HG03108 (cell line): ENCODE data around the gene TENT5C.

Experiments used
- ATAC-seq: cut with Tn5 transposase; IDR thresholded peaks from one replicate; pipeline ENCODE4 v1.9.1; 2021; ENCODE audit warnings: moderate library complexity; ENCODE audit not compliant: unreplicated experiment

Gene TENT5C

DNA sequence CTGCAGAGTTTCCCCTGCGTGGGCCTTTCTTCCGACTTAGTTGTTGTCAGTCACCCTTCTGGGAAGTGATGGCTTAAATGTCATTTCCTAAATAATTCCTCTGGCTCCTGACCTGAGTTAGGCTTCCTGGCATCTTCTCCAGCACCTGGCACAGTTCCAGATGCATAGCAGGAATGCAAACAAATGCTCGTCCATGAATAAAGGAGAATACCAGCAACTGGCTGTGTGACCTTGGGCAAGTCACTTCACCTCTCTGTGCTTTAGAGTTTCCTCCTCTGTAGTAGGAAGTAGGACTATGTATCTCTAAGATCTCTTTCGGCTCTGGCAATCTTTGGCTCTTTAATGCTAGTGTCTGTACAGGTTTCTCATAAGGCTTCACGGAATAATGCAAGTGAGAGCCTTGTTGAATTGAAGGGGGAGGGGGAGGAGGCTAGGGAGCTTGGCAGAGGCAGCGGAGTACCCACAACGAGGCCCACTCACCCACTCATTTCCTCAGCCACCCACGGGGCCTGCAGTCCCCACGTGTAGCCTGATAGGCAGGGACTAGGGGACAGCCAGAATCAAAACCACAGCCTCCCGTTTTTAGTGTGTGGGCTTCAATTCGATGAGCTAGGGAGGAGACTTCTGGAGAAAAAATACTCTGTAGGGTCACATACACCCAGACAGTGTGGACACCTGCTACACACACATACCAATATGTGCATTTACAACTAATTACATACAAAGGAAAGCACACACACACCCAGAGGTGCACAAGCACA lies 48.1 kb downstream of the TENT5C start:
- no peak for ATAC-seq

DNA sequence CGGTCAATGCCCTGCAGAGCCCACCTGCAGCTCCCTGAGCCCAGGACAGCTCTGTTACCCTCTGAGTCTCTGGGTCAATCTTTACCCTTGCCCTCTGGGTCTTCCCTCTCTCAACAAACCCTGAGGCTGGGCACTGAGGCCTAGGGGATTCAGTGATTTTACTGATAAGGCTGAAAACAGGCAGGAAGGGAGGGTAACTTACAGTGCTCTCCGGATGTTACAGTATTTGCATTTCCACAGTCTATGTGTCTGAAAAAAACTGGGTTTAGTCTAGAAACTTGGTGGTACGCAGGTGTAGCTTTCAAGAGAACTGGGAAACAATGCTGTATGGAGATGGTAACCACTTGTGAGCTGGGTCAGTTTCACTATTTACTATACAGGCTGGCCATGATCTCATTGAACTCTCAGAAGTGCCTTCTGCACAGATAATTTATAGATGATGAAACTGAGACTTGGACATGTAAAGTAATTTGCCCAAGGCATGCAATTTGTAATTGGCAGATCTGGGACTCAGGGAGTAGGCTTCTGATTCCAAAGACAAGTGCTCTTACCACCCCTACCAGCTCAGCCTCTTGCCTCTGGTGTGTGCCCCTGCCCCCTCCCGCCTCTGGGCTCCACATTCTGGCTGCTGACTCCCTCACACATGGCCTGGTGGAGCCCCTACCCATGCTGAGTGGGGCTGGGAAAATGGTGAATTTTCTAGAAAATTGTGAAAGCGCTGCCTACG lies 48.8 kb downstream of the TENT5C start:
- ATAC-seq: peak; percentile 73

DNA sequence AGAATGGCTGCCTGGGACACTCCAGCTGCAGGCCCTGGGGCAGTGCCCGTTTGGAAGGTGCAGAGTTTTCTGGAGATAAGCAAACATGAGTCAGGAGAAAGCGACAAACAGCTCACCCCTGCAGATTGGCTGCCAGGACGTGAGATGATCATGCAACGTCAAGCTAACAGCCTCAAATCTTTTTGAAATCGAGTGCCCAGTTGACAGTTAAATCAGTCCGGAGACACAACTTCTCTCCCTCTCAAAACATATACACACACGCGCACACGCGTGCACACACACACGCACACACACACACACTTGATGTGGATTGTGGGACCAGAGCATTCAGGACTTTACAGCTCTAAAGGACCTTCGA lies 49.4 kb downstream of the TENT5C start:
- no peak for ATAC-seq

DNA sequence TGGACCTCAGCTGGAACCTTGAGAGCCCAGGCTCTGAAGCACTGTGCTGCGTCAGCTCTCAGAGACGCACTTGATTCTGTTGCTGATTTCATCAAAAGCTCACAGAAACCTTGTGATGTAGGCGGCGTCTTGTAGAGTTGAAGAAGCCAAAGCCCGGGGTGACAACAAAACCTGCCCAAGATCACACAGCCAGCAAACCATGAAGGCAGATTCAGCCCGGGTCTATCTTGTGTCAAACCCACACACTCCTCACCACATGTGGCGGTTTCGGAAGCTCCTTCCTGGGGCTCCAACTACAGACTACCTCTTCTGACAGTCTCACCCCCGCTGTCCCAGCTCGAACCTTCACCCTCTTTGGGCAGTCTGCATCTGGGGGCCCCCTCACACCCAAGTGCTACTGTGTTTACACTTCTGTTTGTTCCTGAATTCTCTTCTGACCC lies 50.4 kb downstream of the TENT5C start:
- ATAC-seq: peak; percentile 34

DNA sequence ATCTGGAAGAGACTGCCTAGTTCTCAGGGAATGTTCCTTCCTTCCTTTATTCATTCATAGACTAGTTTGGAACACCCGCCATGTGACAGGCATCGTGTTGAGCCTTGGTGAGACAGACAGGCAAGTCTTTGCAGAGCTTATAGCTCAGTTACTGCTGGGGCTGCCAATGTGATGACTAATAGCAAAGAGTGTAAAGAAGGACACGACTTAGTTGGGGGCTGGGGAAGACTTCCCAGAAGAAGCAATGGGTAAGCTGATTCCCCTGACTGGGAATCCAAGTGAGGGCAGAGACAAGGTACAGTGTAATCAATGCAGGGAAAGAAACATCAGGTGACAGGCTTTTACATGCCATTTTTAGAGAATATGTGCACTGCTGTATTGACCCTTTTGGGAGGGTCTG lies 51.2 kb downstream of the TENT5C start:
- no peak for ATAC-seq

DNA sequence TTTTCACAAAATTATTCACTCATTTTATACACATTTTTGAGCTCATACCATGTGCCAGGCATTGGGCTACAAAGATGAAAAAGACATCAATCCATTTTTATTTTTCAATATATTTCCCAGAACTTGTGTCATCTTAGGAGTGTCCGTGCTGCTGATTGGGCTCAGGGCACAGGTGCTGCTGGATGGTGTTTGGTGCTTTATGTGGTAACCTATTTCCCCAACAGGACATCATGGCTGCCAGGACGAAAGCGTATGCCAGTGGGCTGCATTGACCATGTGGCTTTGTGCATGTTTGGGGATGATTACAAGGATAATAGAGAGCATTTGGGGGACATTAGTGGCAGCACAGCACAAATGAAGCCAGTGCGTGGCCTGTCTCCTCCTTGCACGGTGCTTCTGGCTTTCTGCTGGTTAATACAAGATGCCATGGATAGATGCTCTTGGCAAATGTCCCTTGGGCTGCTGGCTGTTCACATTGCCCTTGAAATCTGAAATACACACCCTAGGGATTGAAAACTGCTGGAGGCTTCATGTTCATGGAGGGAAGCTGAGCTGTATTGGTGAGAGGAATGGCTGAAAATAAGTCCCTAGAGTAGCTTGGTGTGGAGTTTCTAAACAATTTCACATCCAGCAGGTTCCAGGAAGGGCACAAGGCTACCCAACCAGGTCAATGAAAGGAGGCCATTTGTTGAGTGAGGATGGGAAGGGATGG lies 52.3 kb downstream of the TENT5C start:
- no peak for ATAC-seq

DNA sequence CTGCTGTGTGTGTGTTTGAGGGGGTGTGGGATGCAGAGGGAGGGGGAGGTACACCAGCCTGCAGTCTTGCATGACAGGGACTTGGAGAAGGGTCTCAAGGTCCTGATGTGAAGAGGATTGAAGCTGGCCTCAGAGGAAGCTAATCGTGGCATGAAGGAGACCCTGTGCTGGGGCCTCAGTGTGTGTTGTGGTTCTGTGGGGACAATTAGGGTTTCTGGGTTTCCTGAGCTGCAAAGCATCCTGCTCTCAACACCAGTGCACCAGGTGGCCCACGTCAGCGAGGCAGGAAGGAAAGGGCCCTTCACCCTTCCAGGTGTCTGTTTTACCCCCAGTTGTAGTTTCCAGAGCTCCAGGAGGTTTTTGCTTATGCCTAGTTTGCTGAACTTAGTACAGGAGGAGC lies 52.8 kb downstream of the TENT5C start:
- ATAC-seq: peak; percentile 32

DNA sequence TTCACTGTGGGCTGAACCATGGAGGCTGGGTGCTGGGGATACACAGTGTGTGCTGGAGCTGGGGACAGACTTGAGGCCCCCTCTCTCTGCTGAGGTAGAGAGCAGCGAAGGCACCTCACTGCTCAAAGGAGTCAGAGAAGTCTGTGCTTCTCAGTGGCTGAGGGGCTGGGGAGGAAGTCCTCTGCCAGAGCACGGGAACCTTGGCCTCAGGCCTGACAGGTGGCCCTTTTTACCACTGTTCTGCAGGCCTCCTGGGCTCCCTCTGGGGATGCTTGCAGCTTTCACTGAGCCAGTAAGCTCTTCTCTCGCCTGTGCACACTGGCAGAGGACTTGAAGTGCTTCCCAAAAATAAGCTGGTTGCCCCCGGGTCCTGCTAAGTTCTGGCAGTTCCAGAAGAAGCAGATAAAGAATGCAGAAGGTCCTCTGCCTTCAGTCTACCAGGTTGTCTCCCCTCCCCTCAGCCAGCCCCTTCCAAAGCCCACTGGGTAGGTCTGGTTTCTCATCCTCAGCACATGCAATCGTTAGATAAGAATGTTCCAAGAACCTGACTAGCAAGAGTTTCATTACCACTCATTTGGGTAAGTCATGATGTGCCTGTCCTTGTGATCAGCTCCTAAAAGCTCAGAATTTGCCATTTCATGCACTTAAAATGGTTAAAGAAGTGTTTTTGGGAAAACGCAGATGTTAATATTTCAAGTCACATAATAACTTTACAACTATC lies 53.9 kb downstream of the TENT5C start:
- ATAC-seq: no peak

DNA sequence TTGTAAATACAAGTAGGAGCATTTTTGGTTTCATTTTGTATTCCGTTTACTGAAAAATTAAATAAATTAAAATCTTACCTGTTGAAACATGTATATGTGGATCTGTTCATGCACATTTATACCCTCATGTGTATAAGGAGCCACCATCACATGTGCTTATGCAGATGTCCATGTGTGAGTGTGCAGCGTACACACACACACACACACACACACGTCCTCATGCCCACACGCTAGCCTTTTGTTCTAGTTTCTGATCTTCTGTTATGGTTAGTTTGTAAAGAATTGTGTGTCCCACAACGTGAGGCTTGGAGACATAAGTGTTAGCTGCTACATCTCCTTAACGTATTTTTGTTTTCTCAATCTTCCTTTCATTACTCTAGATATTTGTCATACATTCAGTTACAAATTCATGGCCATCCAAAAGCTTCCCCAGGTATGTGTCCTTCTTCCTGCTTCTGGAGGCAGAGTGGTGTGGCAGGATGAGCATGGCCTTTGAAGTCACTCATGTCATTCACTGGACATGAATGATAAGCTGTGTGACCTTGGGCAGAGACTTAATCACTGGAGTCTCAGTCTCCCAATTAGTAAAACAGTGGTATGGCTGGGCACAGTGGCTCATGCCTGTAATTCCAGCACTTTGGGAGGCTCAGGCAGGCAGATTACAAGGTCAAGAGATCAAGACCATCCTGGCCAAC lies 54.6 kb downstream of the TENT5C start:
- no peak for ATAC-seq

DNA sequence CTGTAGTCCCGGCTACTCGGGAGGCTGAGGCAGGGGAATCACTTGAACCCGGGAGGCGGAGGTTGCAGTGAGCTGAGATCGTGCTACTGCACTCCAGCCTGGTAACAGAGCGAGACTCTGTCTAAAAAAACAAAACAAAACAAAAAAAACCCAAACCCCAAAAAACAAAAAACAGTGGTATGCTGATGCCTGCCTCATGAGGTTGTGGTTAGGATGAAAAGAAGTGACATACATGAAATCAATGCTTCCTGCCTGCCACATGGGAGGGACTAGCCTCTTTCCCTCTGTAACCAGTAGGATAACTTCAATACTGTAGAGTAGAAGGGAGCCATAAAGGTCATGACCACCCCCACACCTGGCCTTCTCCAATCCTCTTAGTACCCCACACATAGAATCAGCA lies 55.2 kb downstream of the TENT5C start:
- no peak for ATAC-seq

DNA sequence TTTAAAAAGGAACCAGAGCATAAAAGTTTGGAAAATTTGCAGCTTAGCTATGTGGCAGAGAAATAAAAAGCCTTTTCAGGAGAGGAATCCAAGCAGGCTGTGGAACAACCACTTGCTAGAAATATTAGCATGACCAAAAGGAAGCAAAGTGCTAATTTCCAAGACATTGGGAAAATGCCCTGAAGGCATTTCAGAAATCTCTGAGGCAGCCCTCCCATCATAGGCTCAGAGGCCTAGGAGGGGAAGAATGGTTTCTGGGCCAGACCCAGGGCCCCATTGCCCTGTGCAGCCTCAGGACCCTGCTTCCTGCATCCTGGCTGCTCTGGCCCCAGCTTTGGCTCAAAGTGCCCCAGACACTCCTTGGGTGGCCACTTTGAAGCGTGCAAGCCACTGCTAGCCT lies 56.8 kb downstream of the TENT5C start:
- ATAC-seq: no peak

DNA sequence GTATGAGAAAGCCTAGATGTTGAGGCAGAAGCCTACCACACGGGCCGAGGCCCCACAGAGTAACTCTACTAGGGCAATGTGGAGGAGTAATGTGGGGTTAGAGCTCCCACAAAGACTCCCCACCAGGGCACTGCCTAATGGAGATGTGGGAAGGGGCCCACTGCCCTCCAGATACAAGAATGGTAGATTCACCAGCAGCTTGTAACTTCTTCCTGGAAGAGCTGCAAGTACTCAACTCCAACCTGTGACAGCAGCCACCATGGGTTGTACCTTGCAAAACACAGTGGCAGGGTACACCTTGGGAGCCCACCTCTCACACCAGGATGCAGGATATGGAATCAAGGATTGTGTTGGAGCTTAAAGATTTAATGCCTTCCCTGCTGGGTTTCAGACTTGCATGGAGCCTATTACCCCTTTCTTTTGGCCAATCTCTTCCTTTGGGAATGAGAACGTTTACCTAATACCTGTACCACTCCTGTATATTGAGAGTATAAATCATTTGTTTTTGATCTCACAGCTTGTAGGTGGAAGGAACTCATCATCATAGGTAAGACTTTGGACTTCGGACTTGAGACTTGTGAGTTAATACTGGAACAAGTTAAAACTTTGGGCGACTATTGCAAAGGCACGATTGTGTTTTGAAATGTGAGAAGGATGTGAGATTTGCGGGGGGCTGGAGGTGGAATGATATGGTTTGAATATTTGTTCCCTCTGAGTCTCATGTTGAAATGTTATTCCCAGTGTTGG lies 57.5 kb downstream of the TENT5C start:
- ATAC-seq: no peak

DNA sequence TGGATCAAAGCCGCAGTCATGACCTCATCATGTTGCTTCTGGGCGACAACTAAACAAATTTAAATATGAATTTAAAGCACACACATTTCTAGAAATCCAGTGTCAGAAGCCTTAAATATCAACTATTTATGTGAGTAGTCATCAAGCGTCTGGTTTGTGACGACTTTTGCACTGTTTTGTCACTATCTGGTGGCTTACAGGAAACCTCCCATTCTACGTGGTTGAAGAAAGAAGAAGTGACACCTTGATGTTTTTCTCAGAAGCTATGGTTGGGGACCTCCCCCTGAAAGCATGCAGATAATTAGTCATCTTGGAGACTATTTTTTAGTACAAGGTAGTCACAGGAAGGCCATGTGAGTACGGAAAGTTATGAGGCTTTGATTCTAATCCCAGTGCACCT lies 58.5 kb downstream of the TENT5C start:
- ATAC-seq: peak; percentile 93

DNA sequence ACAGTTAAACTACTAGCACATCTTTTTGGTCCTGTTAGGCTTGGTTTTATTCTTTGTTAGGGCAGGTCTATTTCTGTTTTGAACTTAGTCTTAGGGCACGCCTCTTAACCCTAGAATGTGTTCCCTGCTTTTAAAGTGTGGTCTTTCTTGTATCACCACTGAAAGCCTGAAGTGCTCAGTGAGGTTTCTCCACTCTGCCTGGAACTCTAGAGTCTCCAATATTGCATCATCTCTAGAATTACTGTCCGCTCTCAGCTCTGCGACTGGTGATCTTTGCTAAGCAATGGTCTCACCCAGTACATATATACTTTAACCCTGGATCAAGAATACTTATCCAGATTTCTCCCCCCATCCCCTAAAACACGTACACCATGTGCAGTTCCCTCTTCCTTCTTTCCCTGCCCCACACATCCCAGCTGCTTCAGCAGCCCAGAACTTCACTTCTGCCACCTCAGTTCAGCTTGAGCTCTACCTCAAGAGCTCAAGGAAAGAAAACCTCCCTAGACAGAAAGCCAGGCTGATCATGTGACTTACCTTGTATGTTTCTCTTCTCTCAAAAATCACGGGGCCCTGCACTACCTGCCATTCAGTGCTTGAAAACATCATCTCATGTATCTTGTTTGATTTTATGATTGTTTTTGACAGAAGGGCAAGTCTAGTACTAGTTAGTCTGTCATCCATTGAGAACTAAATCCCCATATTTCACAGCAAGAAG lies 59.9 kb downstream of the TENT5C start:
- ATAC-seq: no peak

DNA sequence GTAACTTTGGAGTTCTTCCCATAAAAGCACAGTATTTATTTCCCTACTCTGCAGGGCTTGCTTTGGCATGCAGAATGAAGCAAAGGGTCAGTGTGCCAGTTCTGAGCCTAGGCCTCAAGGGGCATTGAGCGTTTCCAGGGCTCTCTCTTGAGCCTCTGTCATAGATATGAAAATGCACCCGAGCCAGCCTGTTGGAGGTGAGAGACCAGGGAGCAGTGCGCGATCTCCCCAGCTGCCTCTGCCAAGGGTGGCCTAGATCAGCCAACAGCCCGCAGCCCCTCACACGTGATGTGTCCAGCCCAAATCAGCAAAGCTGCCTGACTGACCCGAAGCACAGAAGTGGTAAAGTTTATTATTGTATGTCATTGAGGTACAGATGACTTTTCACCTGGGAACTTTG lies 63.7 kb downstream of the TENT5C start:
- no peak for ATAC-seq

DNA sequence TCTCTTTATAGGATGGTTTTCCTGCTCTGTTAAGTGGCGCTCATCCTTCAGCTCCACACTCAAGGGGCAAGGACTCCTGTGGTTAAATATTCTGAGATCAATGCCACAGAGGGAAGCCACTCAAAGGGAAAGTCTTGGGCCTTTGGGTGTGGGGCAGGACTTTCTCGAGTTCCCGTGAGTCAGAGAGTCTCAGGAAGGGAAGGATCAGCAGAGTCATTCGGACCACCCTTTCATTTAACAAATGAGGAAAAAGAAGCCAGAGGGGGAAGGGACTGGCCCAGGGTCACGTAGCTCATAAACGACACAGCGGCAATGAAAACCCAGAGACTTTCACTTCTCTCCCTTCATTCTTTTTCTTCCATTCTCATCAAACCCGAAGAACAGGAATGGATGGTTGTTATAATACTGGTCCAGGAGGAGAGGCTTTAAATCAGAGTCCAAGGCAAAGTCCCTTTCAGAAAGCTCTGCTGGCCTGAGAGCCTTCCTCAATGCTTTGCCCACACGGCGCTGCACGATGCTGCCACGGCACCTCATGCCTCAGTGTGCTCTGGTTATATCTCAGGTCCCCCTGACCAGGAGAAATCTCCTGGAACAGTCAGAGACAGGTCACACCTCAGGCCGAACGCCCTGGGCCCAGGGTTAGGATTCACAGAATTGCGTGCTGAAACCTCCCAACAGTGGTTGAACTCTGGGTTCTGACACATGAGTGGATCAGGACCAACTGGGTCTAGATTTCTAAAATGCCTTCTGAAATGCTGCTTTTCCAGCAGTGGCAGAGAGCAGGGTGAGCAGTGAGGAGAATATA lies 65.3 kb downstream of the TENT5C start:
- ATAC-seq: no peak

DNA sequence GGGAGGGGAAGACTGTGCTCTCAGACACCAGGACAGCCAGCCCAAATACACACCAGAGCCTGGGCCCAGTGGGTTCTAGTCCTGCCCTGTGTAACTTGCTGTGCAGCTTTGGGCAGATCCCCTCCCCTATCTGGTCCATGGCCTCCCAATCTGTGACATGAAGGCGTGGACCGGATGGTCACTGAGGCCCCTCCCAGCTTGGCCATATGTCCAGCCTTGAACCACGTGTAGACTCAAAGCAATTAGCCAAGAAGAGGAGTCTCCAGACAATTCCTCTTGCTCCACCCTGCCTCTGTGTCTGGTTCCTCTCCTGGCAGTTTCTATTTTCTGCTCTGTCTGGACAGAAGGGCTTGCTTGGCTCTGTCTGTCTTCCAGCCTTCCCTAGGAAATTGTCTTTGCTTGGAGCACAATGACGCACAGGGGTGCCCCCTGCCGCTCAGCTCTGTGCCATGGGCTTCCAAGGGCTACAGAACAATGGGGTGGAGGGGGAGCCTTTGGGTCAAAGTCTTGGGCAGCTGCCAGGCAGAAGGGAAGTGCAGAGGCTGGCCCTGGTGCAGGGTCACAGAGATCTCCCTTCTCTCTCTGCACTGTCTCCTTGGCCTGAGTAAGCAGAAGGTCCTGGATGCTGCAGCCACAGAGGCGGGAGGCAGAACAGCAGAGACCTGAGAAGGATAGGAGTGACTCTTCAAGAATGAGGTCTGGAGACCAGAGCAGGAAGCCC lies 66.1 kb downstream of the TENT5C start:
- no peak for ATAC-seq

DNA sequence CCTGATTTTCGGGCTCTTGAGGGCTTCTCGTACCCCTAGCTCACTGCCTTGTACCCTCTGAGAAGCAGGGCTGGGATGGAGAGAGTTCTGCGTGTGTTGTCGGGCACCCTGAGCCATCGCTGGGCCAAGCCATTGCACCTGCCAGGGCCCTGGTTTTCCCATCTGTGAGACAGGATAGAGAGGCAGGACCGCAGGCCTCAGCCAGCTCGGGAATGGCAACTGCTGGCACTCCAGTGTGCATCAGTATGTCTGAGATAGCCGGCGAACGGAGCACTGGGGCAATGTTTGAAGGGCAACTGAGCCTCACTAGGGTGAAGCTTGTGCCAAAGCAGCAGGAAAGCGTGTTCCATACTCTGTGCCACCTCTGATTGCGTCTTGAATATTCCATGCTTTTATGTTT lies 66.9 kb downstream of the TENT5C start:
- ATAC-seq: no peak
